Measurements from ENCODE around the gene CD248.

Gene CD248

DNA sequence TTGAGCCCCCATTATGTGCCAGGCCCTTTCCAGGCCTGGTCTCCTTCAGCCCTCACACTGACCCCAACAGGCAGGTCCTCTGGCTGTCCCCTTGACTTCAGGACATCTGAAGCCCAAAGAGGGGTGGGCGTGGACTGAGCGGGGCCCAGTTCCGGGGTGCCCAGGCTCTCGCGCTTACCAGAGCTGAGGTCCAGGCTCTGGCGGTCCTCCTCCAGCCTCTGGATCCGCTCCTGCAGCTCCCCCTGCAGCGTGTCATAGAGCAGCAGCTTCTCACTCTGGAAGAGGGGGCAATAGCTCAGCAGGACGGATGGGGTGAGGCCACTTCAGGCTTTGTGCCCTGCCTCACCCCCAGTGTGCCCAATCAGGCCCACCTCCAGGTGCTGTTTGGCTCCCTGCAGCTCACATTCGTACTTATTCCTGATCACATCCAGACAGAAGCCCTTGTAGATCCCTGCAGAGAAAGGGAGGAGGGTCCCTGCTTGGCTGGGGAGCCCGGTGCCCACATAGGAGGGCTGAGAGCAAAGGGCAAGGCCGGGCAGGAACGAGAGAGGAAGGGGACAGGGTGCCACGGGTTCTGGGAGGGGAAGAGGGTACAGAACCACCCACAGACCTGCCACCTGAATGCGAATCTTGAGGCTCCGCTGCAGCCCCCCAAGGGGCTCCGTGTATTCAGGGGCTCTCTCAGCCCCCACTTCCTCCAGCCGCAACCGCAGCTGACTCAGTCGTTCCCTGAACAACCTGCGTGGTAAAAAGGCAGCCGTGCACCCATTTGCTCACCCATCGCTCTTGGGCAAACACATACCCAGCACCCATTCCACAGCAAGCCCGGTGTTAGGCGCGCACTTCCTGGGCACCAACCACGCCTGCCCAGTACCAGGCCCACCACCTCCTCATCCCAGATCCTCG lies 24.0 kb upstream of the CD248 start:
- no peak for DNase-seq (ENCODE audit: low read depth)

DNA sequence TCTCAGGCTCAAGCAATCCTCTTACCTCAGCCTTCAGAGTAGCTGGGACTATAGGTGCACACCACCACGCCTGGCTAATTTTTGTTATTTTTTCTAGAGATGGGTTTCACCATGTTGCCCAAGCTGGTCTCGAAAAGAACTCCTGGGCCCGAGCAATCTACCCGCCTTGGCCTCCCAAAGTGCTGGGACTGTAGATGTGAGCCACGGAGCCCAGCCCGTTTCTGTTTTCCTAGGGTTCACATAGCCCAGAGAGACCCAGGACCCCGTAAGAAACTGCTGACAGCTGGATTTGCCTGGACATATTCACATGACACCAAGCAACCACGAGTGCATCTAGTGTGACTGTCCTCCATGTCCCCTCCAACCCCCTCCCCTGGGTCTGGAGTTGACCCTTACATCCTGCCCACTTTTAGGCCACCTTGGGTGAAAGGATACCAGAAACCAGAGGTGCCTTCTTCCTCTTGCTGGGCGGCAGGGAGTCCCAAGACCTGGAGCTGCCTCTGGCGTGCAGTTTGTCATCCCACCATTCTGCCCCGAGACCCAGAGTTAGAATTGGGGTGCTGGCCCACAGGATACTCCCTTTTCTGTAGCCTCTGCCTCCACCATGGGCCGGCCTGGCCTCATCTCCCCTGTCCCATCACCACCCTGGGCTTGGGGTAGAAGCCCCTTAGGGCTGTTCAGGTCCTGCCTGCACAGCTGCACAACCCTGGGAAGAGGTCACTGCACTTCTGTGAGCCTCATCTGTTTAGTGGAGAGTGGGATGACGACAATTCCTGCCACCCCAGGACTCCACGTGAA lies 23.0 kb upstream of the CD248 start:
- DNase-seq (ENCODE audit: low read depth), result no peak

DNA sequence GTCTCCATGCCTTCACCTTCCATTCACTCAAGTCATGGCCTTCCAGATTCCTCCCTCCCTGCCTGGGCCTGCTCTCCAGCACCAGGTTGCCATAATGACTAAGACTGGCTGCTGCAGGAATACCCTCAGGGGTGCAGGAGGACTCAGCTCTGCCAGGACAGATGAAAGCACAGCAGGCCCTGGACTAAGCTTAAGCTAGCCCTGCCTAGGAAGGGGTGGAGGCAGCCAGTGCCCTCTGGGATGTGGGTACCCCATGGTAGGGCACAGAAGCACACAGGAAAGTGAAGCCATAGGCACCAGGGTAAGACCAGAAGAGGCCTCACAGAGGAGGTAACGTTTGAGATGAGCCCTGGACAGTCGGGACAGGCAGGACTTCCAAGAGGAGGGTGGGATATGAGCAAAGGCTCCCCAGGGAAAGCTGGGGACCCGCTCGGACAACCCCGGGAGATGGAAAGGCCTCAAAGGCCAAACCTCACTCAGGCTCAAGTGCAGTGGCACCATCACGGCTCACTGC lies 22.4 kb upstream of the CD248 start:
- DNase-seq (ENCODE audit: low read depth), result no peak

DNA sequence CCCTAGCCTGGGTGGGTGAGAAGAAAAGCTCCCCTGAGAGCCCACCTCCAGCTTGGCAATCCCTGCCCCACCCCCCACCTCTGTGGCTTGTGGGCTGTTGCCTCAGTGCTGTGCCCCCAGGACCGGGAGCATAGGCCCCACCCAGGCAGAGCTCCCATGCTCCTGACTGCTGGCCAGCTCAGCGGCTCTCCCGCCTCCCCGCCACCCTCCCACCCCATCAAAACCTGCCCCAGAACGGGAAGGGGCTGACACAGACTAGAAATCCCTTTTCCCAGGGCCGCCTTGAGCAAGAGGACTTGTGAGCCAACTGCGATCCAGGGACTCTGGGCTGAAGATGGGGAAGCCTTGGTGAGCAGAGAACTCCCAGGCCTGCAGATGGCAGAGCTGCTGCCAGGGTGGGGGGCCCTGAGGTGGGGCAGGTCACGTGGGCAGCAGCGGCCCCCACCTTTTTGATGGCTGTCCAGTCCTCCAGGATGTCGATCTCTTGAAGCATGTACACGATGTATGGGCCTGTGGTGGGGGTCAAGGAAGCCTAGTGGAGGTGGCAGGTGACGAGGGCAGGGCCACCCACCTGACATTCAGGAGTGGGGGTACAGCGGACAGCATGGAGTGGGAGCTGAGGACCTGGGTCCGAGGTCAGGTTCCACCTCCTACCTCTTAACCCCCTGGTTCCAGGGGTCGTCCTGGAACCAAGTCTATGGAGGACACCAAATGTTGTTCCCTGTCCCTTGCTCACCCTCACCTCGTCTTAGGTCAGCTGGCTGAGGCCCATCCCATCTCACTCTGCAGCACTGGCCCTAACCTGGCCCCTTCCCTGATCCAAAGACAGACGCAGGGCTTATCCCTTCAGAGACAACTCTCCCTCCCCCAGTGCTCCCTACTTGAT lies 21.7 kb upstream of the CD248 start:
- DNase-seq (ENCODE audit: low read depth), result no peak

DNA sequence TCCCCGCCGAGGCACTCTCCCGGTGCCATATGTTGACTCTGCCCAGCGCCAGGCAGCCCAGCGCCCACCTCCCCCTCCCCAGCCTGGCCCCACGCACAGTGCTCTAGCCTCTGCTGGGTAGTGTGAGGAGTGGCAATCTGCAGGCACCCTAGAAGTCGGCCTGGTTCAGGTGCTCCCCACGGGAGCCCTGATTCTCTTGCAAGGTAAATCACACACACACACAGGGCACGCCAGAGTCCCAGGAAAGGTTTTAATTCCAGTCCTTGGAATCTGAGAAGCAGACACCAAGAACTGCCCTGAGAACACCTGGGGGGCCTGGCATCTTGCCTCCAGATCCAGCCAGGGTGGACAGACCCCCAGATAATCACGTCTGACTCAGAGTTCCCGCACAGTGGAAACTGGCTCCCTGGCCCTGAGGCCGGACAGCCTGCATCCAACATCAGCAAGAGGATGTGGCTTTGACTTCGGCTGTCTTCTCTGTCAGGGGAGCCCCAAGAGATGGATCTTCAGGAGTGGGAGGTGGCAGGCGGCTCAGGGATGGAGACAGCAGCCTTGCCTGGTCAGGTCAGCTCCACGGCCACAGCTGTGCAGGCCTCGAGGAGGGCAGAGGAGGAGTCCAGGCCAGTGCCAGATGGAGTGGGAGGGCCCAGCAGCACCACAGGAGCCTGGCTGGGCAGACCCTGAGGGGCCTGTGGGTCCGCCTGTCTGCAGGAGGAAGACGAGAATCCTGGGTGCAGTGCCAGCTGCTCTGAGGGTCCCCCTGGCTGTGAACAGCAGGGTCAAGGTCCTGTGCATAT lies 20.5 kb upstream of the CD248 start:
- DNase-seq (ENCODE audit: low read depth), result no peak

DNA sequence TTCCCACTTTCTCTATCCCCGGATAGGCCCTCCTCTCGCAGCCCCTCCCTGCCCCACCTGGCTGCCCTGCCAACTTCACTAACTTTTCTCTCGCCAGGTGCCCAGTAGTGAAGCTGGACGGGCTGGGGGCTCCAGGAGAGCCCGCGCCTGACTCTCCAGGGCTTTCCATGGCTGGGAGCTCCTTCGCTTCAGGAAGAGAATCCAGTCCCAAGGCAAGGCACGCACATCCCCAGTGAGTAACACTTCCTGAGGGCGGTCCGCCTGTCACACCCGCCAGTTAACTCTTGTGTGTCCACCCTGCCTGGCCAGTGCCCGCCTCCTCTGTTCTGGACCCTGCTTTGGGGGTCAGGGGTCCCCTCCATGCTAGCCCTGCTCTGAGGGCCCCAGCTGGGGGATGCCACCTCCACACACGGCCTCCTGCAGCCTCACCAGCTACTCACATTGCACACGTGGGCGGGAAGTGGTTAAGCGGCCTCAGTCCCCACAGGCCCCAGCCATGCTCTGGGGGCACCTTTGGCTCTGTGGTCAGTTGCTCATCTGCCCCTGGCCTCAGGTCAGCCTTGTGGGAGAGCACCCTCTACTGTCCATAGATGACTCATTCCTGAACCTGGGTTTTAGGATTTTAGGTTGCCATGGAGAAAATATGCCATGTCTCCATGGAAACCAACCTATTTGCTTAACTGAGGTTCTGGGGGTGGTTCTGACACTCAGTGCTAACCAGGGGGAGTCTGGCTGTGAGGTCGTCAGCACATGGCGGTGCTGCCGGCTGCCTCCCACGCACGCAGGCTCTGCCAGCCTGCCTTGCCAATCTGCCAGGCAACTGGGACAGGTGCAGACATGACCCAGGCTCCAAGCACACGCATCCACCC lies 19.6 kb upstream of the CD248 start, which contains the start of gene RIN1:
TSS of gene RIN1 (minus strand) at position 201 of the 869 bp plus-strand sequence. CDS start at position 169, 32 bp downstream.
- DNase-seq (ENCODE audit: low read depth), result peak; percentile 95

DNA sequence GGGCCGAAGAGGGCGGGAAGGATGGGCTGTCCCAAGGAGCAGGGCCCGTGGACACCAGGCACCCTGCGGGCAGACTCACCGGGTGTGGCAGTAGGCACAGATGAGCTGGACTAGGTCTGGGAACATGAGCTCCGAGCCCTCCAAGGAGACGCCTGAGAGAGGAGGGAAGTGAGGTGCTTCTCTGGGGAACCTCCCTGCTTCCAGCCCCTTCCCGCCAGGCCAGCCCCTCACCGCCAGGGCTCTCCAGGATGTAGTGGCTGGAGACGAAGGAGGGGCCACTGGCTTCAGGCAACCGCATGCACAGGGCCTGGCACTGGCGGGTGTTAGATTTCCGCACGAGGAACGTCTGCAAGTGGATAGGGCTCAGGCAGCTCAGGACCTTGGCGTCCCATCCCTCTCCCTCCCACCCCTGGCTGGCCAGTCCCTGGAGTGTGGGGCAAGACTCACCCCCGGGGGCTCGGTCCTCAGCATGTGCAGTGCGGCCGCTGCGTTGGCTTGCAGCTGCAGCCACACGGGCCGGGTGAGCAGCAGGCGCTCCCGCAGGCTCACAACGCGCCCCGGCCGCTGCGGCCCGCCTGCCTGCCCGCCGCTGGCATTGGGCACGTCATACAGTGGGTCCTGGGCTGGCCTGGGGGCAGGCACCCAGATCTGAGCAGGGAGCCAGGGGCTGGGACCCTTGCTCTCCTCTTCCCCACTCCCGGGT lies 18.8 kb upstream of the CD248 start:
- no peak for DNase-seq (ENCODE audit: low read depth)

DNA sequence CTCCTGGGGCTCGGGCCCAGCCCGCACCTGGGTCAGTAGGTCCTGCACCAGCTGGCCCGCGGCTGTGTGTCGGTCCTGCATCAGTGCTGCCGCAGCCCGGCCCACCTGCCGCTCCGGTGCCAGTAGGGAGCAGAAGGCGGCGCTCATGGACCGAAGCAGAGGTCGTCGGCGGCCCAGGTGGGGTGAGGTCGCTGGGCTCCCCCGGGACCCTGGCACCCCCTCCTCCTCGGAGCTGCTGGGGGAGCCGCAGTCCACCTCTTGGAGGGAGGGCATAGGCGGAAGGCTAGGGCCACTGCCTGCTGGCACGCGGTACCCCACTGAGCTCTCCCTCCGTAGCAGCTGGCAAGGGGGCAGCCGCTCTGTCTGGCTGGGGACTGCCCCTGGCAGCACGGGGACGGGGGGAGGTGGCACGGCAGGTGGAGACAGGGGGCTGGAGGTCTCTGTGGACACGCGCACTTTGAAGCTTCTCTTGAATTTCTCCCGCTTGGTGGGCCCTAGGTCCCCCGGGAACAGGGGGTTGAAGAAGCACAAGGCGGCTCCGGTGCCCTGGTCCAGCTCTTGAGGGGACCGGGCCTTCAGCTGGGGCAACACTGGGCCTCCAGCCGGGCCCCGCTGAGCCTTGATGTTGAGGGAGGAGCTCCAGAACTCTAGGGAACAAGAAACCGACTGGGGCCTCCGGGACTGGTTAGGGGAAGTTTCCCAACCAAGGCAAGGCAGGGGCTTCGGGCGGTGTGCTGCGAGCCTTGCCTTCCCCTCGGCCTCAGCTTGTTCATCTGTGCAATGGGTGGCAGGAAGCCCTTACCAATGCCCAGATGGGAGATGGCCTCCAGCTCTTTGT lies 18.0 kb upstream of the CD248 start:
- no peak for DNase-seq (ENCODE audit: low read depth)

DNA sequence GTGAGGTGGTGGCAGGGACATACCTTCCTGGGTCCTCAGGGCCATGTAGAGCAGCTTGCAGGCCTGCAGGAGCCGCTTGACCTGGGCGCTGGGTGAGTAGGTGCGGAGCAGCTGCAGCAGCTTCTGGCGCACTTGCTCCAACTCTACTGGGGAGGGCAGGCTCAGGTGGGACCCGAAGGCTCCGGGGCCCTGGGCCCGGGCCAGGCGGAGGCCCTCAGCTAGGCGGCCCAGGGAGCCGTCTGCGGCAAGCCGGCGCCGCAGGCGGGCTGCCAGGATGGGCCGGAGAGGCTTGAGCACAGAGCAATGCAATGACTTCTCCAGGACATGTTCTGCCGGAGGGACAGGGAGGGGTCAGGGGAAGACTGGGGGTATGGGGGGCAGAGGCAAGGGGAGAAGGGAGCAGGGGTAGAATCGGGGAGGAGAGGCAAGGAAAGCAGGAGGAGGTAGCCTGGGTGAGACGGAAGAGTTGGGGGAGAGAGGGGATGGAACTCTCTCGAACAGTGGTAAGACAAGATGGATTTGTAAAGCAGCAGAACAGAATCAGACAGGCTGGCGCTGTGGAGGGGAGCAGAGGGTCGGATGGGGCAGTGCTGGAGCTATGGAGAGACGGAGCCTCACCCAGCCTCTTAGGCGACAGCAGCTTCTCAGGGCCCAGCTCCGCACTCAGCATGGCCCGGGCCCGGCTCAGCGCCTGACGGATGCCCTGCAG lies 17.2 kb upstream of the CD248 start:
- DNase-seq (ENCODE audit: low read depth), result no peak

DNA sequence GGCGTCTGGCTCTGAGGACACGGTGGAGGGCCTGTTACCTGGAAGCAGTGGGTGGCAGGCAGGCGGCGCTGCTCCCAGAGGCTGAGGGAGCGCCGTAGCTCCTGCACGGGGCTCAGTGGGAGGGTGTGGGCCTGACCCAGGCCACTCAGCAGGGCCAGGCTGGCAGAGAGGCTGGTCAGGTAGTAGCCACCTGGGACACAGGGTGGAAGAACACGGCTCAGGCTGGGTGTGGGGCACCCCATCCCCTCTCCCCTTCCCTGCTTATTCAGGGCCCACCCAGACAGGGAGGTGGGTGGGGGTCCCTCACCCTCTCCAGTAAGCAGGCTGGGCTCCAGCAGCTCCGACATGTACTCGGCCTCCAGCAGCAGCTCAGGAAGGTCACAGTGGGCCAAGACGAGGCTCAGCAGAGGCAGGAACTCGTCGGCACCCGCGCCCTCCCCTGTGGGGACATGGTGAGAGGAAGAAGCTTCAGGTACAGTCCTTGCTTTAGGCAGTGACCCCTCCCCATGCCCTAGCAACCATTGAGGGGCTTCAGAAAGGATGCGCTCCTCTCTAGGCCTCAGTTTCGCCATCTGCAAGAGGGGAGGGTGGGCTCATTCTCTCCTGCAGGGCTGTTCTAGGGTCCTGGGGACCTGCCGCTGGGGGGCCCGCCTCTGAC lies 16.5 kb upstream of the CD248 start:
- no peak for DNase-seq (ENCODE audit: low read depth)

DNA sequence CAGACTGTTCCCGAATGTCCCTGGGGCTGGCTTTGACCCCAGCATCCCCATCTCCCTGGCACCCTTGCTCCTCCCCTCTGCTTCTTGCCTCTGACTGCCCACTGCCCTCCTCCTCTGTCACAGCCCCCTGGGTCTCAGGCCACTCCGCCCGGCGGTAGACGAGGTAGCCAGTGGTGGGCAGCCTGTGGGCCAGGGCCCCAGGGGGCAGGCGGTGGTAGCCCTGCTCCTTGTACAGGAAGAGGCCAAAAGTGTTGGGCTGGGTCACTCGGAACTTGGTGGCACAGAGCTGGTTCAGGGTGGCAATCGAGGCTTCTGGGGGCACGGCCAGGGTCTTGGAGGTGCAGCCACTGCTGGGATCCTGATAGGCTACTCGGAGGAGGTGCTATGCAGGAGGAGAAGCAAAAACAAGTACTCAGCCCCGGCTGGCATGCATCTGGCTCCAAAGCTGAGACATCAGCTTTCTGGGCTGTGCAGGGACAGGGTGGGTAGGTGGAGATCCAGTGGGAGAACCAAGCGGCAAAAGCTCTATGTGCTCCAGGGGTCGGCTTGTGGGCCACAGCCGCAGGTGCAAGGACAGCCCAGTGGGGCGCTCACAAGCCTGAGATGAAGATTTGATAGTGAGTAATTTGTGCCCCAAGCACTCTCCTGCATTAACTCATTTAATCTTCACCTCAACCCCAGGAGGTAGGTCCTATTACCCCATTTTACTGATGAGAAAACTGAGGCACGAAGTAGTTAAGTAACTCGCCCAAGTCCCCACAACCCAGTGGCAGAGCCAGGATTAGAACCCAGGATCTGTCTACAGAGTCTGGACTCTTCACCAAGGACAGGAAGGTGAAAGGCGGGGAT lies 15.8 kb upstream of the CD248 start:
- DNase-seq (ENCODE audit: low read depth), result no peak

DNA sequence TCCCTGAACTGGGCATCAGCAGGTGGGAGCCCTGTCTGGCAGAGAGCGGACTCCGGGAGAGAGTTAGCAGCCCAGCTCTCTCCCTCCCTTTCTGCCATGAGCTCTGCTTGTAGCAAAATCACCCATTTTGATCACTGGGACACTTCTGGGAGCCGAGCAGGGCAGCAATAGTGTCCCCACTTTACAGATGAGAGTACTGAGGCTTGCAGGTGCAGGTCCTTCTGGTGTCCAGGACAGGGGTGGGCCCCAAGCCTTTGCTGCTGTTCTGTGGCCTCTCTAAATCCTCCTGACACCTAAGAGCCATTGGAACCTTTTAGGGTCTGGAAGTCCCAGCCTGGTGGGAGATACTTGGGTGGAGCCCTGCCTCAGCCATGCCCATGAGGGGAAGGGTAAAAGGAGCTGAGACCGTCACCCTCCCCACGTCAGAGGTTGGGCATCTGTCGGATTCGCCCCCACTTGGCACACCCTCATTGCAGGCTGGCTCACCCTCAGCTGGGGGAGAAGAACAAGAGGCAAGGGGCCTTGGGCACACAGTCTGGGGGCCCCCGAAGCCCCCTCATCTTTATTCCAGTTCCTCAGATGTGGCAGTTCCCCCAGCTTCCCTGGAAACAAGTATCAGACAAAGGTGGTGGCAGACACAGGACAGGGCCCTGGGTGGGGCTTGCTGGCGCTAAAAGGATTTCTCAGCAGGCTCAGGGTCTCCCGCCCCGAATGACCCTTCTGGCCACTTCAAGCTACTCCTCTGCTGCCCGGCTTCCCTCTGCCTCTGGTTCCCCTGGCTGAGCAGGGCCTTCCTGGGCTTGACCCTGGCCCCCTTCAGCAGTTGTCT lies 14.9 kb upstream of the CD248 start:
- no peak for DNase-seq (ENCODE audit: low read depth)

DNA sequence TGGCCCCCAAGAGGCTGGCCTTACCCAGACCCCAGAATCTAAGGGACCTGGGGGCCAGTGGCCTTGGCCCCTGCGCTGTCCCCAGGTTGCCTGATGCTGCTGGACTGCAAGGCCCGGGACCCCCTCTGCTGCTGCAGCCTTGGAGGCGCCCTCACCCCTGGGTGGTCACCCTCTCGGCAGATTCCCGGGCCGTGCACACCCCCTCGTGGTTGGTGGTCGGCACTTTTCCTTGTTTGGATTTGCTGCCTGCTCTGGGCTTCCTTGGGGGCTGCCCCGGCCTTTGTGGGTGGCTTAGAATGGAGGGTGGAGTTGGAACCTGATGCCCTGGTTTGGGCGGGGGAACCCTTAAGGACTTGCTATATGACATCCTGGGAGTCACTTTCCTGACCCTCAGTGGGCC lies 14.1 kb upstream of the CD248 start:
- DNase-seq (ENCODE audit: low read depth), result no peak

DNA sequence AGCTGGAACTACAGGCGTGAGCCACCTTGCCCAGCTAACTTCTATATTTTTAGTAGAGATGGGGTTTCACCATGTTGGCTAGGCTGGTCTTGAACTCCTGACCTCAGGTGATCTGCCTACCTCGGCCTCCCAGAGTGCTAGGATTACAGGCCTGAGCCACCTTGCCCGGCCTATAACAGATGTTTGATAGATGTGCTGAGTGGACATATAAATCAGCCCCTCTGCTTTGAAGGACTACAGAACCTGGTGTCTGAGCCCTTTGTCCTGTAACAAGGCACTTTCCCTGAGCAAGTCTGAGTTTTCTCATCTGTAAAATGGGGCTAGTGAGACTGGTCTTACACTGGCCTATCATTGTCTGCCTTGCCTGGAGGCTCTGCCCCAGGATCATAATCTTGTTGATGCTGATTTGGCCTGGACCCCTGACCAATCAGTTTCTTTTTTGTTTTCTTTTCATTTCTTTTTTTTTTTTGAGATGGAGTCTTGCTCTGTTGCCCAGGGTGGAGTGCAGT lies 12.4 kb upstream of the CD248 start:
- no peak for DNase-seq (ENCODE audit: low read depth)
